Transverse colon (tissue), 4 donors: ENCODE measurements around the gene PPM1N. TPM values are rescaled to one million over a fixed set of nuclear protein-coding genes. Genes with fewer than 3 reads are reported as not detected.

Source experiments
- DNase-seq: peaks from one replicate; pipeline ENCODE4 v3.0.0-alpha.2; 2019
- H3K27ac ChIP-seq, 4 donors: fragments of 200-600 bp; sonication (generic); 2 replicates each; pipeline ENCODE4 v1.5.1; 2016 to 2018; ENCODE audit warnings: inconsistent platforms in 4 of 4
- H3K27me3 ChIP-seq: fragments of 200-600 bp; sonication (generic); 2 replicates; pipeline ENCODE4 v1.5.1; 2017; ENCODE audit warnings: inconsistent platforms
- H3K36me3 ChIP-seq, 4 donors: fragments of 200-600 bp; sonication (generic); 2 replicates each; pipeline ENCODE4 v1.5.1; 2017 to 2019; ENCODE audit warnings: inconsistent platforms in 4 of 4
- H3K4me1 ChIP-seq, 4 donors: fragments of 200-600 bp; sonication (generic); 2 replicates each; pipeline ENCODE4 v1.5.1; 2017 to 2020; ENCODE audit warnings: inconsistent platforms in 4 of 4
- H3K4me3 ChIP-seq, 4 donors: fragments of 200-600 bp; sonication (generic); 1 replicate in 1 of 4; 2 replicates in 3 of 4; pipeline versions ENCODE4 v1.5.1 to v1.6.1; 2017 to 2019; ENCODE audit warnings: inconsistent platforms in 4 of 4
- H3K9me3 ChIP-seq, 2 donors: fragments of 200-600 bp; sonication (generic); 2 replicates each; pipeline ENCODE4 v1.5.1; 2017 to 2019; ENCODE audit warnings: inconsistent platforms in 2 of 2
- EP300 ChIP-seq: sonication (generic); formaldehyde crosslinking; IDR thresholded peaks from one replicate; pipeline ENCODE4 v1.6.1; 2017; ENCODE audit warnings: antibody characterized with exemption, low read depth
- POLR2A ChIP-seq: fragments of 450-650 bp; IDR thresholded peaks from one replicate; pipeline ENCODE4 v1.6.1; 2016; ENCODE audit warnings: antibody characterized with exemption, mild to moderate bottlenecking, moderate library complexity
- POLR2AphosphoS5 ChIP-seq, 3 donors: sonication (generic); formaldehyde crosslinking; IDR thresholded peaks; one replicate each; pipeline ENCODE4 v1.6.1; 2016; ENCODE audit warnings: antibody characterized with exemption in 3 of 3
- WGBS, 2 donors: methylation state at CpG; one replicate each; pipeline ENCODE4 v1.1.5; 2018; ENCODE audit warnings: low coverage in 1 of 2; 5-methylcytosine and 5-hydroxymethylcytosine counted together
- in situ Hi-C, 4 donors: fragments of 200-750 bp; cut with MboI; loops; one replicate each; pipeline versions ENCODE4 v1.15.0 to v1.15.1; 2017; ENCODE audit warnings: low sequenced_read_pairs in 3 of 4, low pct_ligation_motif_present in 1 of 4, low pct_unique_long_range_greater_than_20kb in 1 of 4
- intact Hi-C: fragments of 100-400 bp; cut with DNase I; formaldehyde crosslinking; loops from one replicate; pipeline ENCODE4 v1.15.1; 2023; ENCODE audit warnings: low total_unique reads
- total RNA-seq, 4 donors: library from RNA; depleted of rRNA; stranded (reverse); fragments of >200 nt; gene quantifications; one replicate each; pipeline ENCODE4 v1.1.0, GENCODE V29; 2016
- TF ChIP-seq, protein P1 (sequence below), 5 experiments: fragments of 200-600 bp in 3 of 5; fragments of 450-650 bp in 2 of 5; sonication (generic) in 3 of 5; IDR thresholded peaks; 1 replicate in 2 of 5; 2 replicates in 3 of 5; pipeline ENCODE4 v1.5.1; 2016 to 2017; ENCODE audit warnings: antibody characterized with exemption in 5 of 5, inconsistent platforms in 3 of 5, mild to moderate bottlenecking in 2 of 5, moderate library complexity in 1 of 5

The PPM1N gene
- total RNA-seq, 4 donors from 2014 or later: 1.00 to 4.3 (median 1.4) TPM; not detected in 1

DNA sequence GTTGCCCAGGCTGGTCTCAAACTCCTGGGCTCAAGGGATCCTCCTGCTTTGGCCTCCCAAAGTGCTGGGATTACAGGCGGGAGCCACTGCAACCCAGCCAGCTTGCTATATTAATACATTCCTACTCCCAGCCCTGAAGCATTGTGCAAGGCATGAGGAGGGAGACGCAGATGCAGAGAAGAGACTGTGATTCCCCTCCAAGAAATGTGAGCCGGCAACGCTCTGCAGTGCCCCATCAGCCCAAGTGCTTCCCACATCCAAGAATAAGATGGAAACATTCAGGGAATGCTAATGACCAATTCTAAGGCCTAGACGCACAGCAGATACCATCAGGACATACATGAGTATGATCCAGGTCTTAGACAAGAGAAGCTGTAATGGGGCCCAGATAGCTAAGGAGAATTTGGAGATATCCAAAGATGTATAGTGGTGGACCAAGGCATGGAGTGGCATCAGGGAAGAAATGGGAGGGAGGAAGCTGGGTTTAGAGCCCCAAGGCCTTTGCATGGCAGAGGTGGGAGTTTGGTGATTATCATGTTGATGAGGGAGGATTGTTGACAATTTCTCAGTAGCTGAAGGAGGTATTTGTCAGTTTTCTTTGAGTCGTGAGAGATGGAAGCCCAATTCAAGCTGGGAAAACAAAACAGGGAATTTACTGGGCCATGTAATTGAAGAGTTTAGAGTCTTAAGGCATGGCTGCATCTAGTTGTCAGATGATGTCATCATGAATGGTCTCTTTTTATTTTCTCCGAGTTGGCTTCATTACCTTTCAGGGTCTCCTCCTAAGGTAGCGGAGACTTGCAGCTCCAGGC, 2.9 kb downstream of the PPM1N start:
- no peak overlapping the region for H3K27ac ChIP-seq
- peaks cover 27% of the 10 kb centered on the region for H3K27me3 ChIP-seq
- DNase-seq: no peak
- no peak overlapping the region for H3K4me3 ChIP-seq
- H3K9me3 ChIP-seq: no peaks in the 10 kb centered on the region
- intact Hi-C loops (no loop called here), in situ Hi-C loops (no loop called here)
- H3K36me3 ChIP-seq: no peaks in the 10 kb centered on the region
- 83 to 86% methylated on average over 3 to 8 of the region's 8 CpGs for WGBS, 2 donors
- TF ChIP-seq, protein P1, sequence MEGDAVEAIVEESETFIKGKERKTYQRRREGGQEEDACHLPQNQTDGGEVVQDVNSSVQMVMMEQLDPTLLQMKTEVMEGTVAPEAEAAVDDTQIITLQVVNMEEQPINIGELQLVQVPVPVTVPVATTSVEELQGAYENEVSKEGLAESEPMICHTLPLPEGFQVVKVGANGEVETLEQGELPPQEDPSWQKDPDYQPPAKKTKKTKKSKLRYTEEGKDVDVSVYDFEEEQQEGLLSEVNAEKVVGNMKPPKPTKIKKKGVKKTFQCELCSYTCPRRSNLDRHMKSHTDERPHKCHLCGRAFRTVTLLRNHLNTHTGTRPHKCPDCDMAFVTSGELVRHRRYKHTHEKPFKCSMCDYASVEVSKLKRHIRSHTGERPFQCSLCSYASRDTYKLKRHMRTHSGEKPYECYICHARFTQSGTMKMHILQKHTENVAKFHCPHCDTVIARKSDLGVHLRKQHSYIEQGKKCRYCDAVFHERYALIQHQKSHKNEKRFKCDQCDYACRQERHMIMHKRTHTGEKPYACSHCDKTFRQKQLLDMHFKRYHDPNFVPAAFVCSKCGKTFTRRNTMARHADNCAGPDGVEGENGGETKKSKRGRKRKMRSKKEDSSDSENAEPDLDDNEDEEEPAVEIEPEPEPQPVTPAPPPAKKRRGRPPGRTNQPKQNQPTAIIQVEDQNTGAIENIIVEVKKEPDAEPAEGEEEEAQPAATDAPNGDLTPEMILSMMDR (IDR thresholded peaks at IDR 0.05): no peak
- TF ChIP-seq POLR2A (no peak), EP300 (no peak), POLR2AphosphoS5 (IDR thresholded peaks at IDR 0.05) (no peak)
- peaks cover 15 to 40% (median 34%) of the 10 kb centered on the region in 4 donors for H3K4me1 ChIP-seq

DNA sequence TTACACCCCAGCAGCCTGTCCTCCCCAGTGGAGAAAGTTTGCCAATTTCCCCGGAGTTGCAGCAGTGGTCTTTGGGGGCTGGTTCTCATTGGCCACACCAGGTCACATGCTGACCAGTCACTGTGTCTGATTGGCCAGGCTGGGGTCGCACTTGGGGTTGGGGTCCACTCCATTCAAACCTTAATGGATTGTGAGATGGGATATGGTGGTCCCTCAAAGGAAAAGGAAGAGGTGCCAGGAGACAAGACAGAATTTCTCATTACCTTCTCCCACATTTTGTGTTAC, 3.4 kb downstream of the PPM1N start:
- TF ChIP-seq EP300: no peak
- Histone ChIP-seq H3K27ac (no peak overlapping the region), H3K4me1 (peaks cover 10 to 36% (median 30%) of the 10 kb centered on the region in 4 donors), H3K27me3 (peaks cover 25% of the 10 kb centered on the region), H3K4me3 (no peak overlapping the region), H3K9me3 (no peaks in the 10 kb centered on the region), H3K36me3 (no peaks in the 10 kb centered on the region)
- 66 to 83% methylated on average over 1 to 2 of the region's 2 CpGs for WGBS, 2 donors
- in situ Hi-C loops (no loop called here), intact Hi-C loops (no loop called here)
- no peak for DNase-seq

DNA sequence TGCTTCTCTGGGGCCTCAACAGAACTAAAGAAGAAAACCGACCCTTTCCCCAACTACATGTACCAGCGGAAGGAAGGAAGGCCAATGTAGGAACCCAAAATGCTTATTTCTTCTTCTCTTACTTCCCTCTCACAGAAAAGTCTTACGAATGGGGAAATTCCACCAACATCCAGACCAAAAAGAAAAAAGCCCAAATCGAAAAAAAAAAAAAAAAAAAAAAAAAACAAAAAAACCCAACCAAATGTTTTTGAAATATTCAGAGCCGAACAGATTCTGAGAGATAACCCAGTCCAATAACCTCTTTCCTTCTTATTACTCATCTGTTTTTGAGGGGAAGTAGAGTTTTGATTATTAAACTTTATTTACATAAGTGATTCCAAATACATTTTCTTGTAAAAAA, 3.9 kb downstream of the PPM1N start:
- no peaks in the 10 kb centered on the region for H3K9me3 ChIP-seq
- no peak overlapping the region for H3K4me3 ChIP-seq
- 62 to 63% methylated on average over 5 of the region's 5 CpGs for WGBS, 2 donors

DNA sequence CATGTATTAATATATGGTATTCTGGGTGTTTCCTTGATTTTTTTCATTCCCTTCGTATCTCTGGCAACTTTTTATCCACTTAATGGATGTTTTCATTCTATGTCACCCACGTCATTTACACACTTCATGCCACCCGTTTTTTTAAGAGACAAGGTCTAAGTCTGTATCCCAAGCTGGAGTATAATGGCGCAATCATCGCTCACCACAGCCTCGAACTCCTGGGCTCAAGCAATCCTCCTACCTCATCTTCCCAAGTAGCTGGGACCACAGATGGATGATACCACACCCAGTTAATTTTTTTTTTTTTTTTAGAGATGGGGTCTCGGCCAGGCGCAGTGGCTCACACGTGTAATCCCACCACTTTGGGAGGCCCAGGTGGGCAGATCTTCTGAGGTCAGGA, 5.7 kb downstream of the PPM1N start:
- Histone ChIP-seq H3K36me3 (no peaks in the 10 kb centered on the region), H3K4me3 (no peak overlapping the region), H3K9me3 (no peaks in the 10 kb centered on the region), H3K27ac (no peak overlapping the region), H3K4me1 (peaks cover 3 to 17% (median 12%) of the 10 kb centered on the region in 4 donors), H3K27me3 (peaks cover 13% of the 10 kb centered on the region)
- in situ Hi-C loops (no loop called here), intact Hi-C loops (no loop called here)
- WGBS, 2 donors: 80 to 86% methylated on average over 6 to 9 of the region's 9 CpGs
- no peak for DNase-seq
- TF ChIP-seq POLR2A (no peak), POLR2AphosphoS5 (IDR thresholded peaks at IDR 0.05) (no peak), EP300 (no peak)
- TF ChIP-seq, protein P1 (IDR thresholded peaks at IDR 0.05): no peak

More for the DNA sequence above, 3.9 kb downstream of the PPM1N start:
- H3K36me3 ChIP-seq: no peaks in the 10 kb centered on the region
- peaks cover 25% of the 10 kb centered on the region for H3K27me3 ChIP-seq
- in situ Hi-C loops: no loop called here
- no peak for DNase-seq
- H3K27ac ChIP-seq: peak overlapping the region in 1 of 4 donors; percentile 30
- TF ChIP-seq EP300: no peak
- H3K4me1 ChIP-seq: peaks cover 9 to 35% (median 29%) of the 10 kb centered on the region in 4 donors
- intact Hi-C loops: no loop called here

DNA sequence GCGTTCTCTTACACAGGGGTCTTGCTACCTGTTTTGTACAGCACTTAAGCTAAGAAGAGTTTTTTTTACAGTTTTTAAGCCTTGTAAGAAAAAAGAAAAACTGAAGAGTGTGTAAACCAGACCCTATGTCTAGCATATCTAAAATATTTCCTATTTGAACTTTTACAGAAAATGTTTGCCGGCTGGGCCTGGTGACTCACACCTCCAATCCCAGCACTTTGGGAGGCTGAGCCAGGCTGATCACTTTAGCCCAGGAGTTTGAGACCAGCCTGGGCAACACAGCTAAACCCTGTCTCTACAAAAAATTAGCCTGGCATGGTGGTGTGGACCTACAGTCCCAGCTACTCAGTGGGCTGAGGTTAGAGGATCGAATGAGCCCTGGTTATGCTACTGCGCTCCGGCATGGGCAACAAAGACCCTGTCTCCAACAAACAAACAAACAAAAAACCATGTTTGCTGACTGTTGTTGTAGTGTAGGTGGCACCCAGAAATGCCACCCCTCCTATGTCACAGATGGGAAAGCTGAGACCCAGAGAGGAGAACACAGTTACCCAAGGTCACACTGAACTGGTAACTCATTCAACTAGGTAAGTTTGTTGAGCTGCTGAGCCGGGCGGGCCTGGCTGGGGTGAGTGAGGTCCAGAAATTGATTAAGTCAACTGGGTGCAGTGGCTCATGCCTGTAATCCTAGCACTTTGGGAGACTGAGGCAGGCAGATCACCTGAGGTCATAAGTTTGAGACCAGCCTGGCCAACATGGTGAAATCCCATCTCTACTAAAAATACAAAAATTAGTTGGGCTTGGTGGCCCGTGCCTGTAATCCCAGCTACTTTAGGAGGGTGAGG, 7.1 kb downstream of the PPM1N start:
- WGBS, 2 donors: 84 to 100% methylated on average over 1 to 8 of the region's 8 CpGs
- Histone ChIP-seq H3K4me3 (no peak overlapping the region), H3K9me3 (no peaks in the 10 kb centered on the region), H3K4me1 (peaks cover 6 to 18% (median 17%) of the 10 kb centered on the region in 4 donors), H3K27ac (peak overlapping the region; percentile 98 to 100 (median 99)), H3K36me3 (no peaks in the 10 kb centered on the region), H3K27me3 (no peaks in the 10 kb centered on the region)
- in situ Hi-C loops: no loop called here
- no peak for TF ChIP-seq POLR2A
- no peak for TF ChIP-seq POLR2AphosphoS5 (IDR thresholded peaks at IDR 0.05)
- TF ChIP-seq EP300: no peak
- TF ChIP-seq, protein P1 (IDR thresholded peaks at IDR 0.05): no peak
- DNase-seq: no peak
- intact Hi-C loops: no loop called here
